H1 (cell line): ENCODE results near the gene FGF12. TPM values are rescaled to one million over a fixed set of nuclear protein-coding genes. Genes with fewer than 3 reads are reported as not detected.

Experiments
- CTCF ChIA-PET: fragments of 300-600 bp; sonication (Branson Sonifier 250); formaldehyde crosslinking; loops from one replicate; lab custom pipeline; 2021; ENCODE audit not compliant: partially characterized antibody; lab: Charles Lee
- POLR2A ChIA-PET: fragments of 300-600 bp; sonication (Branson Sonifier 250); formaldehyde crosslinking; loops from one replicate; lab custom pipeline; 2021; ENCODE audit warnings: inconsistent platforms; ENCODE audit not compliant: partially characterized antibody; lab: Charles Lee
- DNase-seq, 2 experiments: peaks; one replicate each; pipeline versions ENCODE4 v3.0.0 to v3.0.0-alpha.2; 2010 to 2022; ENCODE audit warnings: low spot score in 2 of 2, low read depth in 1 of 2, mixed read lengths in 1 of 2
- FAIRE-seq: peaks from 2 replicates; lab custom pipeline; 2011; peaks lifted over from hg19 to GRCh38; lab: Jason Lieb, UNC
- H2AFZ ChIP-seq: 2 replicates; pipeline ENCODE4 v1.8.1; 2012; ENCODE audit warnings: low read length, inconsistent platforms
- H2AK5ac ChIP-seq: 2 replicates; pipeline ENCODE4 v1.6.1; 2013; ENCODE audit warnings: low read depth, low read length
- H2BK120ac ChIP-seq: replicated peaks from 2 replicates; pipeline ENCODE3; 2013; ENCODE audit warnings: low read depth, low read length, inconsistent platforms
- H2BK12ac ChIP-seq: 2 replicates; pipeline ENCODE4 v1.6.1; 2013; ENCODE audit warnings: low read depth, low read length
- H2BK15ac ChIP-seq: 2 replicates; pipeline ENCODE4 v1.6.1; 2013; ENCODE audit warnings: low read length
- H2BK20ac ChIP-seq: 2 replicates; pipeline ENCODE4 v1.6.1; 2013; ENCODE audit warnings: low read length
- H2BK5ac ChIP-seq: 2 replicates; pipeline ENCODE4 v1.6.1; 2013; ENCODE audit warnings: low read depth, low read length
- H3K14ac ChIP-seq: 2 replicates; pipeline ENCODE4 v1.6.1; 2013; ENCODE audit warnings: inconsistent platforms; ENCODE audit not compliant: insufficient read length
- H3K18ac ChIP-seq: 2 replicates; pipeline ENCODE4 v1.6.1; 2013; ENCODE audit warnings: low read length; ENCODE audit errors: extremely low read depth
- H3K23ac ChIP-seq: 2 replicates; pipeline ENCODE4 v1.6.1; 2013; ENCODE audit warnings: inconsistent platforms; ENCODE audit not compliant: insufficient read length
- H3K23me2 ChIP-seq: 2 replicates; pipeline ENCODE4 v1.6.1; 2013; ENCODE audit warnings: low read depth, low read length
- H3K27ac ChIP-seq: 2 replicates; pipeline ENCODE4 v1.6.1; 2011; ENCODE audit warnings: low read depth, low read length, inconsistent platforms
- H3K27me3 ChIP-seq, 4 experiments: replicated peaks in 1 of 4; 1 replicate in 1 of 4; 2 replicates in 3 of 4; pipeline versions ENCODE4 v1.6.1 to v1.8.1; 2011 to 2013; ENCODE audit warnings: low read length in 3 of 4, mild to moderate bottlenecking in 3 of 4, inconsistent platforms in 2 of 4, mixed read lengths in 2 of 4, moderate library complexity in 1 of 4; ENCODE audit not compliant: control insufficient read depth in 3 of 4, insufficient read depth in 3 of 4; ENCODE audit errors: extremely low read depth in 1 of 4
- H3K36me3 ChIP-seq, 4 experiments: 2 replicates each; pipeline versions ENCODE4 v1.6.1 to v1.8.1; 2011 to 2013; ENCODE audit warnings: mild to moderate bottlenecking in 4 of 4, low read length in 3 of 4, moderate library complexity in 2 of 4, control low read depth in 1 of 4, inconsistent platforms in 1 of 4; ENCODE audit not compliant: insufficient read depth in 4 of 4, control insufficient read depth in 2 of 4
- H3K4ac ChIP-seq: replicated peaks from 2 replicates; pipeline ENCODE3; 2013; ENCODE audit warnings: low read length, low read depth, mixed read lengths, inconsistent platforms; ENCODE audit not compliant: insufficient read length
- H3K4me1 ChIP-seq, 4 experiments: replicated peaks in 1 of 4; 1 replicate in 1 of 4; 2 replicates in 3 of 4; pipeline versions ENCODE4 v1.6.1 to v1.8.1; 2011 to 2013; ENCODE audit warnings: low read length in 3 of 4, inconsistent platforms in 2 of 4, mixed read lengths in 1 of 4; ENCODE audit not compliant: insufficient read depth in 4 of 4, control insufficient read depth in 3 of 4
- H3K4me2 ChIP-seq, 2 experiments: 2 replicates each; pipeline versions ENCODE4 v1.6.1 to v1.8.1; 2011 to 2013; ENCODE audit warnings: low read depth in 2 of 2, low read length in 2 of 2, control low read depth in 1 of 2, inconsistent platforms in 1 of 2, mild to moderate bottlenecking in 1 of 2; ENCODE audit not compliant: insufficient read depth in 1 of 2
- H3K4me3 ChIP-seq, 4 experiments: fragments of 200-600, 300-600 bp in 1 of 4; sonication (generic), shearing (Covaris generic), sonication (Bioruptor Twin) in 1 of 4; 2 replicates each; pipeline versions ENCODE4 v1.5.1 to v1.8.1; 2011 to 2016; ENCODE audit warnings: low read length in 4 of 4, low read depth in 3 of 4, control low read depth in 2 of 4, inconsistent platforms in 2 of 4, mild to moderate bottlenecking in 2 of 4, mixed read lengths in 1 of 4, moderate library complexity in 1 of 4; ENCODE audit not compliant: insufficient read depth in 2 of 4; ENCODE audit errors: extremely low read depth in 1 of 4
- H3K56ac ChIP-seq: replicated peaks from 2 replicates; pipeline ENCODE3; 2013; ENCODE audit warnings: low read depth, mild to moderate bottlenecking, mixed read lengths, low read length, inconsistent platforms; ENCODE audit not compliant: insufficient read length
- H3K79me1 ChIP-seq: 2 replicates; pipeline ENCODE4 v1.6.1; 2013; ENCODE audit warnings: low read depth, low read length, control low read depth
- H3K79me2 ChIP-seq, 2 experiments: 2 replicates each; pipeline versions ENCODE4 v1.6.1 to v1.8.1; 2012 to 2013; ENCODE audit warnings: low read length in 2 of 2, mild to moderate bottlenecking in 2 of 2, inconsistent platforms in 1 of 2; ENCODE audit not compliant: insufficient read depth in 2 of 2, control insufficient read depth in 1 of 2
- H3K9ac ChIP-seq, 4 experiments: replicated peaks in 1 of 4; 1 replicate in 1 of 4; 2 replicates in 3 of 4; pipeline versions ENCODE4 v1.6.1 to v1.8.1; 2011 to 2013; ENCODE audit warnings: low read depth in 3 of 4, low read length in 3 of 4, control low read depth in 2 of 4, mild to moderate bottlenecking in 2 of 4, moderate library complexity in 2 of 4, inconsistent platforms in 1 of 4; ENCODE audit errors: extremely low read depth in 1 of 4
- H3K9me3 ChIP-seq, 2 experiments: 2 replicates each; pipeline versions ENCODE4 v1.6.1 to v1.8.1; 2012 to 2013; ENCODE audit warnings: mild to moderate bottlenecking in 2 of 2, moderate library complexity in 2 of 2, control low read depth in 1 of 2, inconsistent platforms in 1 of 2, low read depth in 1 of 2, low read length in 1 of 2, mixed read lengths in 1 of 2; ENCODE audit not compliant: insufficient read depth in 2 of 2
- H4K20me1 ChIP-seq, 2 experiments: replicated peaks in 1 of 2; 2 replicates each; pipeline versions ENCODE3 to v1.8.1; 2011 to 2013; ENCODE audit warnings: inconsistent platforms in 2 of 2, low read length in 2 of 2, mild to moderate bottlenecking in 1 of 2; ENCODE audit not compliant: insufficient read depth in 2 of 2, control insufficient read depth in 1 of 2
- H4K5ac ChIP-seq: 2 replicates; pipeline ENCODE4 v1.6.1; 2013; ENCODE audit warnings: low read length, low read depth, mixed read lengths, inconsistent platforms; ENCODE audit not compliant: insufficient read length
- H4K8ac ChIP-seq: 2 replicates; pipeline ENCODE4 v1.8.0; 2013; ENCODE audit warnings: mild to moderate bottlenecking, moderate library complexity, low read length, inconsistent platforms; ENCODE audit not compliant: insufficient read depth; ENCODE audit errors: extremely low read depth
- H4K91ac ChIP-seq: replicated peaks from 2 replicates; pipeline ENCODE3; 2013; ENCODE audit warnings: low read length, mixed read lengths, inconsistent platforms; ENCODE audit not compliant: insufficient read length
- BCL11A ChIP-seq, 2 experiments: IDR thresholded peaks; one replicate each; pipeline ENCODE4 v1.6.1; 2011; ENCODE audit warnings: low read depth in 2 of 2, low read length in 2 of 2, mild to moderate bottlenecking in 2 of 2
- CREB1 ChIP-seq: IDR thresholded peaks from 2 replicates; pipeline ENCODE4 v1.6.1; 2012; ENCODE audit warnings: inconsistent platforms
- CTBP2 ChIP-seq: IDR thresholded peaks from 2 replicates; pipeline ENCODE4 v1.7.0; 2011; ENCODE audit warnings: borderline replicate concordance, mild to moderate bottlenecking, moderate library complexity, mixed read lengths, low read length; ENCODE audit not compliant: insufficient read depth, insufficient read length
- GTF2F1 ChIP-seq: IDR thresholded peaks from 2 replicates; pipeline ENCODE4 v1.6.1; 2012; ENCODE audit warnings: low read depth, low read length, improper control_type of control experiment, borderline replicate concordance
- PHF8 ChIP-seq: fragments of 200-600 bp; sonication (generic); conservative IDR thresholded peaks from 2 replicates; pipeline ENCODE4 v1.7.1; 2012; ENCODE audit warnings: low read depth, mild to moderate bottlenecking, inconsistent platforms, low read length, moderate library complexity
- POLR2A ChIP-seq, 2 experiments: IDR thresholded peaks; 1 replicate in 1 of 2; 2 replicates in 1 of 2; pipeline ENCODE4 v1.6.1; 2011; ENCODE audit warnings: low read depth in 2 of 2, low read length in 2 of 2, mild to moderate bottlenecking in 2 of 2; ENCODE audit errors: control extremely low read depth in 1 of 2
- RAD21 ChIP-seq, 2 experiments: IDR thresholded peaks in 1 of 2; conservative IDR thresholded peaks in 1 of 2; 2 replicates each; pipeline ENCODE4 v1.6.1; 2011; ENCODE audit warnings: low read depth in 2 of 2, low read length in 2 of 2, improper control_type of control experiment in 1 of 2, inconsistent platforms in 1 of 2, mild to moderate bottlenecking in 1 of 2, moderate library complexity in 1 of 2
- RXRA ChIP-seq: IDR thresholded peaks from 2 replicates; pipeline ENCODE4 v1.6.1; 2011; ENCODE audit warnings: low read depth, mild to moderate bottlenecking, low read length, moderate library complexity; ENCODE audit not compliant: insufficient read depth
- SIRT6 ChIP-seq: IDR thresholded peaks from one replicate; pipeline ENCODE4 v1.7.1; 2012; ENCODE audit warnings: low read length, inconsistent platforms
- SP1 ChIP-seq: IDR thresholded peaks from 2 replicates; pipeline ENCODE4 v1.6.1; 2011; ENCODE audit warnings: low read depth, low read length
- SRF ChIP-seq: IDR thresholded peaks from 2 replicates; pipeline ENCODE4 v1.6.1; 2011; ENCODE audit warnings: mild to moderate bottlenecking, low read depth, low read length, moderate library complexity
- TEAD4 ChIP-seq: IDR thresholded peaks from 2 replicates; pipeline ENCODE4 v1.6.1; 2012; ENCODE audit warnings: low read depth, low read length, inconsistent platforms, mixed read lengths
- YY1 ChIP-seq: IDR thresholded peaks from 2 replicates; pipeline ENCODE4 v1.6.1; 2011; ENCODE audit warnings: low read depth, mild to moderate bottlenecking, low read length
- WGBS, 2 experiments: shearing (Covaris generic) in 1 of 2; methylation state at CpG; one replicate each; pipeline versions ENCODE4 v1.1.6 to v1.1.7; 2013 to 2015; ENCODE audit warnings: low lambda C conversion rate in 2 of 2, mixed read lengths in 2 of 2, inconsistent platforms in 1 of 2, low coverage in 1 of 2, missing lambda C conversion rate in 1 of 2; ENCODE audit not compliant: insufficient replicate concordance in 2 of 2, insufficient coverage in 1 of 2, insufficient read length in 1 of 2; ENCODE audit errors: extremely low coverage in 1 of 2, missing lambda C conversion rate in 1 of 2; 5-methylcytosine and 5-hydroxymethylcytosine counted together
- polyA plus RNA-seq, 7 experiments: library from polyadenylated mRNA; depleted of rRNA in 3 of 7; stranded (reverse) in 5 of 7; unstranded in 2 of 7; fragments of >200 nt in 5 of 7; fragments of 200-250 nt in 2 of 7; gene quantifications; 1 replicate in 5 of 7; 2 replicates in 1 of 7; 4 replicates in 1 of 7; pipeline versions ENCODE4 v1.2.1 to v1.2.3, GENCODE V29; 2011 to 2013; ENCODE audit warnings: missing spikeins in 2 of 7, mixed read lengths in 2 of 7
- total RNA-seq: library from RNA; stranded (reverse); fragmentation: NEBNext Ultra II Directional; extraction: Animal tissue kit (Norgen Biotek cat#: 25700); gene quantifications from 2 replicates; pipeline ENCODE4 v1.2.1, GENCODE V29; 2021
- TF ChIP-seq, protein P1 (sequence below): IDR thresholded peaks from 2 replicates; pipeline ENCODE4 v1.6.1; 2012; ENCODE audit warnings: inconsistent platforms

Gene FGF12
- total and polyA plus RNA-seq, 2 of the 8 experiments (the other 6 are each of a cell fraction or from before 2014, with no cell fraction given): 4.1 to 16.6 TPM

DNA sequence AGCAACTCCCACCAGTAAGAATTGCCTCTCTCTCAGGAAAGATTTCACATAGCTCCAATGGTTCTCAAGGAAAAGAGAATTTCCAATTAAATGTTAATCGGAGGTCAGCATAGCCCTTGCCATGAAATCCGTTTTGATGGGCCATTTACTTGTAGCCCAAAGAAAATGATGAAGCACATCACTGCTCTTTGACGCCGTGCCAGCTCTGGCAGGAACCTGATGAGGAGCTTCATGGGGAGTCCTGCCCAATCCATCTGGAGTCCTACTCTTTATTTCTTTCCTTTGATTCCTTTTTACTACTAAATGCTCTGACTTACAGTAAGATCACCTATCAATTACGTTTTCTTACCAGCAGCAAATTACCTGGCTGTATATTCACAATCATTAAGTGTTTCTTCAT is 84.7 kb downstream of the FGF12 start:
- DNase-seq: no peak
- Histone ChIP-seq H3K27me3 (no peaks in the 10 kb centered on the region), H3K4ac (no peak overlapping the region), H3K14ac (no peak overlapping the region), H3K23ac (no peak overlapping the region), H3K56ac (no peak overlapping the region), H3K18ac (no peak overlapping the region), H2BK12ac (no peak overlapping the region), H4K5ac (no peak overlapping the region), H3K4me1 (no peaks in the 10 kb centered on the region), H3K36me3 (no peaks in the 10 kb centered on the region), H2BK15ac (no peak overlapping the region), H2BK5ac (no peak overlapping the region), H3K79me1 (no peaks in the 10 kb centered on the region), H3K4me2 (no peak overlapping the region), H2BK120ac (no peak overlapping the region), H3K9ac (no peak overlapping the region), H3K23me2 (no peaks in the 10 kb centered on the region), H3K9me3 (no peaks in the 10 kb centered on the region), H2BK20ac (no peak overlapping the region), H2AFZ (no peak overlapping the region), H3K79me2 (no peaks in the 10 kb centered on the region), H4K91ac (no peak overlapping the region), H3K27ac (no peak overlapping the region), H2AK5ac (no peak overlapping the region), H4K20me1 (no peaks in the 10 kb centered on the region), H4K8ac (no peak overlapping the region), H3K4me3 (no peak overlapping the region)
- TF ChIP-seq RAD21 (IDR thresholded peaks at IDR 0.05 in 1 of 2, conservative IDR thresholded peaks at IDR 0.05 in 1 of 2; ENCODE audit: low read depth in 2 of 2, low read length in 2 of 2) (no peak), SRF (no peak), SIRT6 (no peak), RXRA (no peak), CREB1 (no peak), YY1 (no peak), BCL11A (IDR thresholded peaks at IDR 0.05; ENCODE audit: low read depth in 2 of 2, low read length in 2 of 2) (no peak), SP1 (no peak), POLR2A (IDR thresholded peaks at IDR 0.05; ENCODE audit: control extremely low read depth in 1 of 2, low read depth in 2 of 2, low read length in 2 of 2) (no peak), GTF2F1 (no peak), CTBP2 (no peak), TEAD4 (no peak), PHF8 (no peak)
- TF ChIP-seq, protein P1, sequence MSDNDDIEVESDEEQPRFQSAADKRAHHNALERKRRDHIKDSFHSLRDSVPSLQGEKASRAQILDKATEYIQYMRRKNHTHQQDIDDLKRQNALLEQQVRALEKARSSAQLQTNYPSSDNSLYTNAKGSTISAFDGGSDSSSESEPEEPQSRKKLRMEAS: no peak
- 83% methylated on average over 5 of the region's 5 CpGs; no CpG with 5 or more reads in 1 of the 2 experiments for WGBS, 2 experiments
- no peak for FAIRE-seq
- ChIA-PET POLR2A (no interaction called here), CTCF (interaction anchor here (0.8 to 1.0 kb wide), 2 partner anchors 36 to 71 kb away, joined by 3 read pairs; no protein-coding TSS in a partner anchor)
